Lung (tissue), 12 donors: ENCODE data around the gene ACCSL. TPM values are rescaled to one million over a fixed set of nuclear protein-coding genes. Genes with fewer than 3 reads are reported as not detected.

Experiments
- ATAC-seq: fragments of 200-7000 bp; cut with Tn5 transposase; one replicate; pipeline ENCODE4 v1.9.1; 2020; ENCODE audit warnings: moderate number of reproducible peaks; ENCODE audit not compliant: insufficient read depth, low FRiP score
- DNase-seq, 3 donors: peaks; one replicate each; pipeline ENCODE4 v3.0.0-alpha.2; 2013 to 2017
- H3K27ac ChIP-seq, 2 donors: one replicate each; pipeline ENCODE4 v1.5.1; 2013; ENCODE audit warnings: mild to moderate bottlenecking in 2 of 2, moderate library complexity in 2 of 2, control low read depth in 1 of 2, inconsistent platforms in 1 of 2, low read depth in 1 of 2, low read length in 1 of 2
- H3K27me3 ChIP-seq, 3 donors: one replicate each; pipeline ENCODE4 v1.5.1; 2013; ENCODE audit warnings: low read length in 2 of 3; ENCODE audit not compliant: control insufficient read depth in 3 of 3, insufficient read depth in 3 of 3
- H3K36me3 ChIP-seq, 4 donors: one replicate each; pipeline ENCODE4 v1.5.1; 2013; ENCODE audit warnings: low read length in 4 of 4, mild to moderate bottlenecking in 1 of 4, moderate library complexity in 1 of 4; ENCODE audit not compliant: control insufficient read depth in 4 of 4, insufficient read depth in 4 of 4
- H3K4me1 ChIP-seq, 5 donors: one replicate each; pipeline ENCODE4 v1.5.1; 2013; ENCODE audit warnings: low read length in 5 of 5, mild to moderate bottlenecking in 2 of 5, moderate library complexity in 1 of 5; ENCODE audit not compliant: control insufficient read depth in 5 of 5, insufficient read depth in 5 of 5
- H3K4me3 ChIP-seq: one replicate; pipeline ENCODE4 v1.5.1; 2013; ENCODE audit warnings: mild to moderate bottlenecking, control low read depth, moderate library complexity
- H3K9ac ChIP-seq, 2 donors: one replicate each; pipeline ENCODE4 v1.5.1; 2013; ENCODE audit warnings: low read length in 2 of 2, control low read depth in 1 of 2; ENCODE audit not compliant: insufficient read depth in 1 of 2
- H3K9me3 ChIP-seq, 4 donors: one replicate each; pipeline ENCODE4 v1.5.1; 2013; ENCODE audit warnings: low read length in 3 of 4, mild to moderate bottlenecking in 1 of 4, moderate library complexity in 1 of 4; ENCODE audit not compliant: control insufficient read depth in 4 of 4, insufficient read depth in 3 of 4
- WGBS, 2 donors: extraction: QIAGEN DNeasy Blood & Tissue Kit; methylation state at CpG; one replicate each; pipeline ENCODE4 v1.1.7; 2013; 5-methylcytosine and 5-hydroxymethylcytosine counted together
- polyA plus RNA-seq, 2 donors: library from polyadenylated mRNA; stranded (reverse); fragments of 200-250 nt; gene quantifications; one replicate each; pipeline ENCODE4 v1.2.1, GENCODE V29; 2013
- total RNA-seq, 2 donors: library from RNA; depleted of rRNA in 1 of 2; stranded (reverse); fragments of >200 nt in 1 of 2; gene quantifications; one replicate each; pipeline ENCODE4 v1.2.1, GENCODE V29; 2014 to 2021
- TF ChIP-seq, protein P1 (sequence below): IDR thresholded peaks from 2 replicates; pipeline ENCODE4 v1.5.1; 2012; ENCODE audit warnings: mild to moderate bottlenecking; ENCODE audit errors: control extremely low read depth, extremely low read depth
- donor health status: control.
- donor health status: control.
- donor health status: Bipolar disorder and iron deficiency.
- donor health status: healthy.
- donor health status: DM: yes; HTN: yes; CAD: no.

ACCSL gene
- total and polyA plus RNA-seq, 4 donors: 0.02 to 0.14 TPM; not detected in 2

- H3K27me3 ChIP-seq: no peaks in the 10 kb centered on the region
- H3K4me3 ChIP-seq: no peak overlapping the region
- DNase-seq (no peak), ATAC-seq (no peak)
- TF ChIP-seq, protein P1, sequence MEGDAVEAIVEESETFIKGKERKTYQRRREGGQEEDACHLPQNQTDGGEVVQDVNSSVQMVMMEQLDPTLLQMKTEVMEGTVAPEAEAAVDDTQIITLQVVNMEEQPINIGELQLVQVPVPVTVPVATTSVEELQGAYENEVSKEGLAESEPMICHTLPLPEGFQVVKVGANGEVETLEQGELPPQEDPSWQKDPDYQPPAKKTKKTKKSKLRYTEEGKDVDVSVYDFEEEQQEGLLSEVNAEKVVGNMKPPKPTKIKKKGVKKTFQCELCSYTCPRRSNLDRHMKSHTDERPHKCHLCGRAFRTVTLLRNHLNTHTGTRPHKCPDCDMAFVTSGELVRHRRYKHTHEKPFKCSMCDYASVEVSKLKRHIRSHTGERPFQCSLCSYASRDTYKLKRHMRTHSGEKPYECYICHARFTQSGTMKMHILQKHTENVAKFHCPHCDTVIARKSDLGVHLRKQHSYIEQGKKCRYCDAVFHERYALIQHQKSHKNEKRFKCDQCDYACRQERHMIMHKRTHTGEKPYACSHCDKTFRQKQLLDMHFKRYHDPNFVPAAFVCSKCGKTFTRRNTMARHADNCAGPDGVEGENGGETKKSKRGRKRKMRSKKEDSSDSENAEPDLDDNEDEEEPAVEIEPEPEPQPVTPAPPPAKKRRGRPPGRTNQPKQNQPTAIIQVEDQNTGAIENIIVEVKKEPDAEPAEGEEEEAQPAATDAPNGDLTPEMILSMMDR: no peak
- no peaks in the 10 kb centered on the region for H3K9me3 ChIP-seq
- WGBS, 2 donors: 85 to 93% methylated on average over 6 of the region's 6 CpGs
- H3K27ac ChIP-seq: no peak overlapping the region
- no peaks in the 10 kb centered on the region for H3K4me1 ChIP-seq
- H3K36me3 ChIP-seq: no peaks in the 10 kb centered on the region
- H3K9ac ChIP-seq: no peak overlapping the region
These were observed 9.6 kb downstream of the ACCSL start for GRCh38 chr11:44057340-44057739.

GRCh38 chr11:44058275-44058674 is 10.5 kb downstream of the ACCSL start:
- ATAC-seq: no peak
- Histone ChIP-seq H3K4me1 (no peaks in the 10 kb centered on the region), H3K9ac (no peak overlapping the region), H3K27ac (no peak overlapping the region), H3K36me3 (no peaks in the 10 kb centered on the region), H3K4me3 (no peak overlapping the region), H3K27me3 (no peaks in the 10 kb centered on the region), H3K9me3 (no peaks in the 10 kb centered on the region)
- 92 to 93% methylated on average over 6 of the region's 6 CpGs for WGBS, 2 donors
- no peak for DNase-seq
- TF ChIP-seq, protein P1: no peak

- Histone ChIP-seq H3K27me3 (no peaks in the 10 kb centered on the region), H3K4me3 (no peak overlapping the region), H3K9me3 (no peaks in the 10 kb centered on the region), H3K36me3 (peaks cover 0 to 1% (median under 1%) of the 10 kb centered on the region in 4 donors), H3K9ac (peak overlapping the region; percentile 30 to 80), H3K27ac (no peak overlapping the region), H3K4me1 (peaks cover 0 to 15% (median 2%) of the 10 kb centered on the region in 5 donors)
- 73 to 81% methylated on average over 4 of the region's 4 CpGs for WGBS, 2 donors
- ATAC-seq (no peak), DNase-seq (no peak)
- TF ChIP-seq, protein P1: no peak
These were observed 17.4 kb downstream of the ACCSL start for GRCh38 chr11:44065161-44065661.
